HG03439 (cell line): ENCODE measurements around the gene LPIN3.
A peak's percentile ranks its signal among the peaks of the same experiment; 100 is the strongest.

Experiments
- ATAC-seq: cut with Tn5 transposase; IDR thresholded peaks from one replicate; pipeline ENCODE4 v1.9.1; 2021; ENCODE audit warnings: mild to moderate bottlenecking, moderate library complexity; ENCODE audit not compliant: unreplicated experiment

Gene LPIN3

GRCh38 chr20:41392295-41392694, 51.7 kb downstream of the LPIN3 start:
- ATAC-seq: no peak

GRCh38 chr20:41392871-41393704, 52.5 kb downstream of the LPIN3 start:
- ATAC-seq: no peak

DNA sequence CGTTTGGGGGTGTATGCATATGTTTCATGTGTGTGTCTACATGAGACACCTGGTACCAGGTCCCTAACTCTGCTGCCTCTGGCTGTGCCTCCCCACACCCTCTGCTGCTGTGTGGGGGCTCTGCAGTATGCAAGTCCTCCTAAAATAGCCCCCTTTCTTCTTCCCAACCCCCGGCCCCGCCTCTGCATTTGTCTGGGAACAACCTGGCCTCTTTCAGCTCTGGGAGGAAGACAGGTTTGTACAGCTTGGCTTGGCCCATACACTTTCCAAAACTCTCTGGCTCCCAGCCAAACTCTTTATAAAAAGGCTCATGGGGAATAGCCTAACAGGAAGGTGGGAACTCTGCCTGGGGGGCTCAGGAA, 53.1 kb downstream of the LPIN3 start:
- ATAC-seq: no peak

DNA sequence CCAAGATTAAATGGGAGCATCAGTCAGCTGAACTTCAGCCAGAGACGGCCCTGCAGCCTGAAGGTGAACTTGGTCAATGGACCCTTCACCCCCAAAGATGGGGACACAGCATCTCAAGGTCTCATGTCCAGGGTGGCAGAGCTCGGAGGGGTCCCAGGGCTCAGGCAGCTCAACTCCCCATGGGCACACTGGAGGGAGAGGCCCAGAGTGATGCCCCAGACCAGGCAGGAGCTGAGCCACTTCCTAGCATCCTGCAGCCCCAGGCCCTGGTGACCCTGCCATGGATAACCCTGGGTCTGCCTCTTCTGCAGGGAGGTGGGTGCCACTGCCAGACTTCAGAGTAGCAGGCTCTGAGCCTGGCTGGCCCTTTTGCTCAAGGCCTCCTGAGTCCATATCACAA, 53.5 kb downstream of the LPIN3 start:
- no peak for ATAC-seq

DNA sequence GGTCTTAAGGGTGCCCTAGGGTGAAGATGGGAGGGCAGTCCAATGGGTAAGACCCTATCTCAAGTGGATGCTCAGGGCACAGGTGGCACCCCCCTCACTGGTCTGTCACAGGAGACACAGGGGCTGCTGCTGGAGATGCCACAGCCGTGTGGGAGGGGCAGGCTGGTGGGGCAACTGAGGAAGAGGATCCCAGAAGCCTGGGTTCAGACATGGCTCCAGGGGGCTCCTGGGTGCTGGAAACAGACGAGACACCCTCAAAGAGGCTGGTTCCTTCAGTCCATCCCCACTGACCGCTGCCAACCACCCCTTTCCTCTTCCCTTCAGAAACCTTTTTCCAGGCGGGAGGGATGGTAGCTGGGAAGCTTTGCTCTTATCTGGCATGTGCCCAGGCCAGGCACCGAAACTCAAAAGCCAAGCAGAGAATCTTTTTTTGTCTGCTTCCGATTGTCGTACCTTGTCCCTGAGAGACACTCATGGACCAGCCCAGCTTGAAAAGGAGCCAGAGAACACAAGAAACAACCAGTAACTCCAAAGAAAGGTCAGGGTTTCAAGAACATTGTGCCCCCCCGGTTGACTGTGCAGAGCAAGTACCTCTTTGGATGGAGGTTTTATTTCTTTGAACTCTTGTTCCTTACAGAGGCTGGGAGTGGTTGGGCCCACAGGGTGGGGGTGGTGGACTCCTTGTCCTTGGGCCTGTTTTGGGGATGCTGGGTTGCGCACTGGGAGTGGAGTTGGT, 54.5 kb downstream of the LPIN3 start:
- no peak for ATAC-seq

DNA sequence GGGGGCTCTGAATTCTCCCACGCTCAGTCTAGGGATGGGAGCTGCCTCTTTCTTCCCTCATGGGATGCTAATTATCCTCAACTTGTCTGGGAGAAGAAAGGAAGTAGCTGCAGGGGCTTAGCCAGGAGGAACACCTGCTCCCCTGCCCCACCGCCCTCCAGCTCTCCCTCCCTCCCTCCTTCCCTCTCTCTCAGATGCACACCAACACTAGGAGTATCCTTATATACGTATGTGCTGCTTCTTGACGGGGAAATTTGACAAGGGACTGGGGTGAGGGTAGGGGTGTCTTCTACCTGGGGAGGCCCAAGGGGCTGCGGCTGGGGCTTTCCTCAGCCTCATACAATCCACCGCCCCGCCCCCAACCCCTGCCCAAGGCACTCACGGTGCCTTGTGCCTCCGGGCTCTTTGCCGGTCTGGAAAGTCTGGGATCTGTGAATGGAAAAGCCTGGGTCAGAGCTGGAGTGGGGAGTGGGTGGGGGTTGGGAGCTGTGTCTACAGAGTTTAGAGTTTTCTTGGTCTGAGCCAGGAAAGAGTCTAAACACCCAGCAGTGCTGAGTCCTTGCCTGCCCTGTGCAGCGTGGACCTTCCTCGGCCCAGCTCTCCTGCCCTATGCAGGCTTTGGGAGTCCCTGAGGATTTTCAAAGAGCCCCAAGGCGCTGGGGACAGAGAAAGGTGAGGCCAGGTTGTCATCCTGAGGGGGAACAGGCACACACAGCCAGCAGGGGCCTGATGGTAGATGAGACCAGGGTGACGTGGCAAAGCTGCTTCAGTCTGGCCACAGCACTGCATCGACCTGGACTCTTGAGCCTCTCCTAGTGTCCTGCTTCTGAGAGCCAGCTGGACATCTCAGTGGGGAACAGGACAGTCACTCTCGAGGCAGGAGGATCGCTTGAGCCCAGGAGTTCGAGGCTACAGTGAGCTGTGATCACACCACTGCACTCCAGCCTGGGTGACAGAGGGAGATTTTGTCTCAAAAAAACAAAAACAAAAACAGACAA, 55.3 kb downstream of the LPIN3 start:
- no peak for ATAC-seq

DNA sequence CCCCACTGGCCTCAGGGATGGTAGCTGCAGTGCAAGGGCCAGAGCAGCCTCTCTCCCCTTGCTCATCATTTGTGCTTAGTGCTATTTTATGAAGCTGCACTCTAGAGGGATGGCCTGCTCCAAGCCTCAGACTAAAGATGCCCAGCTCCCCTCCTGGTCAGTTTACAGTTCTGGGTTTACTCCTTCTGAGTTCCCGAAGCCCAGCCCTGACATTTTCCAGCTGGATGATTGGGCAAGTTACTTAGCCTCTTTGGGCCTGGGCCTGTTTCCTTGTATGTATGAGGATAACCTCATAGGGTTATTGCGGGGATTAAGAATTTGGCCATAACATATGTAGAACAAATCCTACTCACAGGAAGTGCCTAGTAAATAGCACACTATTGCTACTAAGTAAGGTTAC, 57.8 kb downstream of the LPIN3 start:
- ATAC-seq: no peak

GRCh38 chr20:41403604-41404003, 63.0 kb downstream of the LPIN3 start:
- no peak for ATAC-seq

DNA sequence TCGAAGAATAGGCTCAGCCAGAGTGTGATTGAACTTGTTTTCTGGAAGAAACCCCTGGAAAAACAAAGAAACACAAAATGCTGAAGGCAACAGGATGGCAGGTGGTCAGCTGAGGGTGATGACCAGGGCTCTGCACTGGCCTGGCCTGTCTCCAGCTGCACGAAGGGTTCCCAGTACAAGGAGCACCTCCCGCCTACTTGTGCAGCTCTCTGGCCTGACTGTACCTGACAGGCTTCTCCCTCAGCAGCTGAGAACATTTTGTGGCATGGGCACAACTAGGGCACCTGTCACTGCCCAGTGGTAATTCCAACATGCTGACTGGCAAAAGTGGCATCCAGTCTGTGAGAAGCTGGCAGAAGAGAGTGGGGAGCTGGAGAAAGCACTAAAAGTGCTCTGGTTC, 64.8 kb downstream of the LPIN3 start:
- ATAC-seq: no peak

- no peak for ATAC-seq
Measured at GRCh38 chr20:41406353-41406752, 65.7 kb downstream of the LPIN3 start.

DNA sequence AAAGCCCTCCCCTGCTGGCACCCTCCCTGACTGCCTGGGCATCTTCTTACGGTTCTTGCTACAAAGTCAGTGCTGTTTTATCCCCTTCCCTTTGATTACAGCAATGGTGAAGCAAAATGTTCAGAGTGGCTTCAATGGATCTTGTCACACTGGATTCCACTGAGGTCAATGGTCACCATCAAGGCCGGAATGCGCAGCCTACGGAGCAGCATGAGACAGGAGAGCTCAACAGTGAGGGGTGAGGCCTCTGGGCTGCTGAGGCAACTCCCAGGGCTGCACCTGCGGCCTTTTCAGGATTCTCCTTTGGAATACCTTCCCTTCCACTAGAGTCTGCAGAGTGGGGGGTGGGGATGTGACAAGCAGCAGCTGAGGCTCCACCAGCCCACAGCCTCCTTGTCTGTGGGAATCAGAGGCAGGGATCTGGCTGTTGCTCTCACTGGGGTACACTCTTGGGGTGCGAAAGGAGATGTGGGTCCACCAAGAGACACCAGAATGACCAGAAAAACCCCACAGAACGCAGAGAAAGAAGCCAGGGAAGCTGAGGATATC, 66.3 kb downstream of the LPIN3 start:
- no peak for ATAC-seq

- ATAC-seq: no peak
Measured at GRCh38 chr20:41407607-41408006, 67.0 kb downstream of the LPIN3 start.

- ATAC-seq: peak; percentile 66
Measured at GRCh38 chr20:41408156-41408794, 67.7 kb downstream of the LPIN3 start.

DNA sequence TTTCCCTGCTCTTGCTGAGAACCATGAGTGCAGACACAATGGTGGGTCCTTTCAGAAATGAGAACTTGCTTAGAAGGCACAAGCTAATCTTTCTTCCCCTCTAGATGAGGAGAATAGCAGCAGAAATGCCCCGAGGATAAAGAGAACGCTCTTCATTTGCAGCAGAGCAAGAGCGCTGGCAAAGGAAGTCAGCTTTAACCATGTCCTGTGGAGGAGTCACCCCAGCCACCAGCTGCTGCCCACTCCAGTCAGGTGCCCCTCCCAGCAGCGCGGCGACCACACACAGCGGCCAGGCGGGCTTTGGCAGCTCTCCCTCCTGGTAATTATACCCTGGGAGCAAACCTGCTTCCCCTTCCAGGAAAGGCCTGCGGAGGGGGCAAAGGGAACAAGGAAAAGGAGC, 68.4 kb downstream of the LPIN3 start:
- ATAC-seq: no peak
